Measurements from ENCODE around the gene ADAT2.

DNA sequence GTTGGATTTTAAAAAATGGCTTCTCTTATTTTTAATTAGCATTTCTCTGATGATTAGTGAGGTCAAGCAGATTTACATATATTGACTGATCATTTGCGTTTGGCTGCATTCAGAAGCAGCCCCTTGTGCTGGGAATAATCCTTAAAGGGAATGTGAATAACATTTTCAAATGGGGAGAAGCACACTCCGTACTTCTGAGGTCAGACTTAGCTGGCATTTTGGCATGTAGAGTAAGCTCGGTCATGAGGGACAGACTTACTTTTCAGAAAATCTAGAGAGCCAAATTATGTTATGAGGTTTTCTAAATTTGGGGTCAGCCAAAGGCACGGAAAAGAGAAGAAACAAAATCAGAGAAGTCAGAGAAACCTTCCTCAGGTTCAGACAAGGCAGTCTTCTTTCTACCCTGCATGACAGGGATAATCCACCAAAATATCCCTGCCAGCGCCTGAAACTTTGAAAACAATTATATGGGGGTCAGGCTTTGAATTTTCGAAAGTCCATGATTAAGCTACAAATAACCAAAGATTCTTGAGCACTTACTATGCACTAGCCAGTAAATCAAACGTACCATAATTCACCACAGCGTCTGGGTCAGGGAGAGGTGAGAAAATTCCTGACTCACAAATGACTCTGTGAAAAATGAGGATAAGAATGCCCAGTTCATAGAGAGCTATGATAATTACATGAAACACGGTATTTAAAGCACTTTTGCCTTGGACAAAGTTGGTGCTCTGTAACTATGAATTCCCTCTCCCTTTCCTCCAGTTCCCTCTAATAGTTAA, 44.9 kb downstream of the ADAT2 start:
- TF ChIP-seq, protein P1, sequence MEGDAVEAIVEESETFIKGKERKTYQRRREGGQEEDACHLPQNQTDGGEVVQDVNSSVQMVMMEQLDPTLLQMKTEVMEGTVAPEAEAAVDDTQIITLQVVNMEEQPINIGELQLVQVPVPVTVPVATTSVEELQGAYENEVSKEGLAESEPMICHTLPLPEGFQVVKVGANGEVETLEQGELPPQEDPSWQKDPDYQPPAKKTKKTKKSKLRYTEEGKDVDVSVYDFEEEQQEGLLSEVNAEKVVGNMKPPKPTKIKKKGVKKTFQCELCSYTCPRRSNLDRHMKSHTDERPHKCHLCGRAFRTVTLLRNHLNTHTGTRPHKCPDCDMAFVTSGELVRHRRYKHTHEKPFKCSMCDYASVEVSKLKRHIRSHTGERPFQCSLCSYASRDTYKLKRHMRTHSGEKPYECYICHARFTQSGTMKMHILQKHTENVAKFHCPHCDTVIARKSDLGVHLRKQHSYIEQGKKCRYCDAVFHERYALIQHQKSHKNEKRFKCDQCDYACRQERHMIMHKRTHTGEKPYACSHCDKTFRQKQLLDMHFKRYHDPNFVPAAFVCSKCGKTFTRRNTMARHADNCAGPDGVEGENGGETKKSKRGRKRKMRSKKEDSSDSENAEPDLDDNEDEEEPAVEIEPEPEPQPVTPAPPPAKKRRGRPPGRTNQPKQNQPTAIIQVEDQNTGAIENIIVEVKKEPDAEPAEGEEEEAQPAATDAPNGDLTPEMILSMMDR (IDR thresholded peaks at IDR 0.05), result no peak
- TF ChIP-seq POLR2A (IDR thresholded peaks at IDR 0.05), result no peak

Measured in Peyer's patch (tissue), 4 donors.